GF-D8 (cell line): ENCODE data around the gene DACH1.
"Not testable (repeated sequence)": the region's sequence is repeated elsewhere in the genome, so short reads cannot be mapped to it uniquely, and the experiment has no call there.

Experiments
- DNase-seq: peaks from one replicate; lab custom pipeline; 2025; lab: John Stamatoyannopoulos, UW

The DACH1 gene

GRCh38 chr13:71865874-71866334, 1.1 kb downstream of the DACH1 start:
- no peak for DNase-seq

- peak; percentile 76 for DNase-seq
Observed at GRCh38 chr13:71864986-71865873, 1.8 kb downstream of the DACH1 start.

GRCh38 chr13:71864094-71864985, 2.7 kb downstream of the DACH1 start:
- DNase-seq: peak; percentile 82

GRCh38 chr13:71863254-71863865, 3.6 kb downstream of the DACH1 start:
- DNase-seq: no peak

GRCh38 chr13:71862459-71862943, 4.5 kb downstream of the DACH1 start:
- no peak for DNase-seq

GRCh38 chr13:71861769-71862458, 5.1 kb downstream of the DACH1 start:
- peak; percentile 52 for DNase-seq

- DNase-seq: no peak
Observed at GRCh38 chr13:71860547-71861138, 6.4 kb downstream of the DACH1 start.

GRCh38 chr13:71858647-71859046, 8.4 kb downstream of the DACH1 start:
- DNase-seq: no peak

GRCh38 chr13:71856548-71857043, 10.4 kb downstream of the DACH1 start:
- DNase-seq: no peak

GRCh38 chr13:71854401-71854800, 12.6 kb downstream of the DACH1 start:
- DNase-seq: no peak

GRCh38 chr13:71853725-71854124, 13.3 kb downstream of the DACH1 start:
- no peak for DNase-seq

GRCh38 chr13:71852736-71853135, 14.3 kb downstream of the DACH1 start:
- DNase-seq: no peak

GRCh38 chr13:71851498-71852409, 15.2 kb downstream of the DACH1 start:
- no peak for DNase-seq

- DNase-seq: no peak
Observed at GRCh38 chr13:71842003-71842402, 25.0 kb downstream of the DACH1 start.

GRCh38 chr13:71838842-71839241, 28.2 kb downstream of the DACH1 start:
- no peak for DNase-seq

- DNase-seq: not testable (repeated sequence)
Observed at GRCh38 chr13:71837582-71837981, 29.4 kb downstream of the DACH1 start.

GRCh38 chr13:71831716-71832115, 35.3 kb downstream of the DACH1 start:
- peak; percentile 70 for DNase-seq

- DNase-seq: no peak
Observed at GRCh38 chr13:71830736-71831135, 36.3 kb downstream of the DACH1 start.

- peak; percentile 75 for DNase-seq
Observed at GRCh38 chr13:71830323-71830722, 36.7 kb downstream of the DACH1 start.

GRCh38 chr13:71829547-71829946, 37.5 kb downstream of the DACH1 start:
- DNase-seq: no peak
